IPS-18c (cell line): ENCODE data around the gene PCDHGA4.
"Not testable (repeated sequence)": the region's sequence is repeated elsewhere in the genome, so short reads cannot be mapped to it uniquely, and the experiment has no call there.

Experiments
- H3K4me3 ChIP-seq: 2 replicates; pipeline ENCODE4 v1.7.0; 2013; ENCODE audit warnings: low read depth, mild to moderate bottlenecking, low read length, moderate library complexity; ENCODE audit not compliant: insufficient read depth
- H3K9me3 ChIP-seq: one replicate; pipeline ENCODE4 v1.6.1; 2013; ENCODE audit warnings: mild to moderate bottlenecking, low read length, moderate library complexity; ENCODE audit not compliant: control insufficient read depth, insufficient read depth

Gene PCDHGA4

GRCh38 chr5:141354900-141355469, at the start of gene PCDHGA4:
Gene PCDHGA4, plus strand, starts transcription at chr5:141355021. Its CDS starts 87 bp downstream, at chr5:141355108.
- peaks cover 22% of the 10 kb centered on the region for H3K9me3 ChIP-seq
- H3K4me3 ChIP-seq, result no peak within 1 kb of the TSS

- Histone ChIP-seq H3K9me3 (peaks cover 7% of the 10 kb centered on the region), H3K4me3 (no peak overlapping the region)
These were observed 48.2 kb upstream of the PCDHGA4 start for GRCh38 chr5:141306630-141307029.

GRCh38 chr5:141313711-141314110, 41.1 kb upstream of the PCDHGA4 start:
- H3K4me3 ChIP-seq, result no peak overlapping the region
- peaks cover 9% of the 10 kb centered on the region for H3K9me3 ChIP-seq

GRCh38 chr5:141316963-141317362, 37.9 kb upstream of the PCDHGA4 start:
- H3K9me3 ChIP-seq, result peaks cover 17% of the 10 kb centered on the region
- H3K4me3 ChIP-seq, result not testable (repeated sequence)

GRCh38 chr5:141319202-141319601, 35.6 kb upstream of the PCDHGA4 start:
- H3K4me3 ChIP-seq, result peak overlapping the region; percentile 86; the same call in 1 of the 2 replicates
- peaks cover 17% of the 10 kb centered on the region for H3K9me3 ChIP-seq

GRCh38 chr5:141319699-141320098, 35.1 kb upstream of the PCDHGA4 start:
- Histone ChIP-seq H3K9me3 (peaks cover 19% of the 10 kb centered on the region), H3K4me3 (peak overlapping the region; percentile 86)

GRCh38 chr5:141320225-141321169, 34.3 kb upstream of the PCDHGA4 start, which contains the start of gene TAF7:
Gene TAF7, minus strand, starts transcription at chr5:141320784. Its CDS starts 740 bp downstream, at chr5:141320044.
- Histone ChIP-seq H3K9me3 (peaks cover 19% of the 10 kb centered on the region), H3K4me3 (peak within 1 kb of the TSS; percentile 86)

GRCh38 chr5:141322261-141322660, 32.6 kb upstream of the PCDHGA4 start:
- Histone ChIP-seq H3K9me3 (peaks cover 19% of the 10 kb centered on the region), H3K4me3 (no peak overlapping the region)

GRCh38 chr5:141326088-141326854, 28.6 kb upstream of the PCDHGA4 start:
- H3K9me3 ChIP-seq, result peaks cover 3% of the 10 kb centered on the region
- H3K4me3 ChIP-seq, result peak overlapping the region; percentile 26; the same call in 1 of the 2 replicates

GRCh38 chr5:141328231-141328630, 26.6 kb upstream of the PCDHGA4 start:
- Histone ChIP-seq H3K9me3 (peaks cover 6% of the 10 kb centered on the region), H3K4me3 (no peak overlapping the region)

GRCh38 chr5:141330299-141331080, 24.3 kb upstream of the PCDHGA4 start, which contains the start of gene PCDHGA1:
Gene PCDHGA1, plus strand, starts transcription at chr5:141330514.
- Histone ChIP-seq H3K9me3 (peaks cover 4% of the 10 kb centered on the region), H3K4me3 (no peak within 1 kb of the TSS)

- not testable (repeated sequence) for H3K4me3 ChIP-seq, H3K9me3 ChIP-seq
These were observed 22.2 kb upstream of the PCDHGA4 start for GRCh38 chr5:141332571-141332970.

- Histone ChIP-seq H3K9me3 (peaks cover 2% of the 10 kb centered on the region), H3K4me3 (peak within 1 kb of the TSS; percentile 26; the same call in 1 of the 2 replicates)
These were observed 16.1 kb upstream of the PCDHGA4 start, which contains the start of gene PCDHGA2 for GRCh38 chr5:141338538-141339306. Gene PCDHGA2, plus strand, starts transcription at chr5:141338760.

GRCh38 chr5:141340781-141341354, 14.0 kb upstream of the PCDHGA4 start:
- peaks cover 12% of the 10 kb centered on the region for H3K9me3 ChIP-seq

GRCh38 chr5:141342773-141343172, 12.0 kb upstream of the PCDHGA4 start:
- Histone ChIP-seq H3K4me3 (no peak overlapping the region), H3K9me3 (peaks cover 14% of the 10 kb centered on the region)

More at GRCh38 chr5:141340781-141341354, 14.0 kb upstream of the PCDHGA4 start:
- not testable (repeated sequence) for H3K4me3 ChIP-seq
